ENCODE data around the gene EVL.
A peak's percentile ranks its signal among the peaks of the same experiment; 100 is the strongest.

Gene EVL

DNA sequence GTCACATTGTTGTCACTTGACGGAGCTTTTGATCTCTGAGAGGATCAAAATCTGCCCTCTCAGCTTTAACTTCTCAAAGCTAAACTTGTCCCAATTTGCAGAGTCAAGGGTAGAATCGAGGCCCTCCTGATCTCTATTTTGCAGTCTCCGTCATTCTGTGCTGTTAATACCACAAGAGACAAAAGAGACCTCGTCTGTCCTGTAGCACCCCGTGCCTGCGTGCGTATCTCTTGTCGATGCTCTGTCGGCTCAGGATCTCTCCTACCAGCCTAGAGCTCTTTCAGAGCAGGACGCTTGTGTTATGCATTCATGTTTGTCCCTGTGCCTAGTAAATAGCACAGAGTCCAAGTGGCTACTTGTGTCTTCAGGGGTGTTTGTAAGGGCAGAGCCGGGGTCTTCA is 5.1 kb downstream of the EVL start:
- DNase-seq = no peak
- H3K4me3 ChIP-seq (ENCODE audit: low read depth, low read length) = no peak overlapping the region
- in situ Hi-C loops (cut with HindIII; ENCODE audit: low pct_ligation_motif_present, low sequenced_read_pairs) = no loop called here
- H3K27me3 ChIP-seq (replicated peaks) = no peaks in the 10 kb centered on the region
- TF ChIP-seq, protein P1, sequence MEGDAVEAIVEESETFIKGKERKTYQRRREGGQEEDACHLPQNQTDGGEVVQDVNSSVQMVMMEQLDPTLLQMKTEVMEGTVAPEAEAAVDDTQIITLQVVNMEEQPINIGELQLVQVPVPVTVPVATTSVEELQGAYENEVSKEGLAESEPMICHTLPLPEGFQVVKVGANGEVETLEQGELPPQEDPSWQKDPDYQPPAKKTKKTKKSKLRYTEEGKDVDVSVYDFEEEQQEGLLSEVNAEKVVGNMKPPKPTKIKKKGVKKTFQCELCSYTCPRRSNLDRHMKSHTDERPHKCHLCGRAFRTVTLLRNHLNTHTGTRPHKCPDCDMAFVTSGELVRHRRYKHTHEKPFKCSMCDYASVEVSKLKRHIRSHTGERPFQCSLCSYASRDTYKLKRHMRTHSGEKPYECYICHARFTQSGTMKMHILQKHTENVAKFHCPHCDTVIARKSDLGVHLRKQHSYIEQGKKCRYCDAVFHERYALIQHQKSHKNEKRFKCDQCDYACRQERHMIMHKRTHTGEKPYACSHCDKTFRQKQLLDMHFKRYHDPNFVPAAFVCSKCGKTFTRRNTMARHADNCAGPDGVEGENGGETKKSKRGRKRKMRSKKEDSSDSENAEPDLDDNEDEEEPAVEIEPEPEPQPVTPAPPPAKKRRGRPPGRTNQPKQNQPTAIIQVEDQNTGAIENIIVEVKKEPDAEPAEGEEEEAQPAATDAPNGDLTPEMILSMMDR (IDR thresholded peaks at IDR 0.05; ENCODE audit: low read depth, low read length, missing control alignments) = no peak
- no peaks in the 10 kb centered on the region for H3K36me3 ChIP-seq (replicated peaks)
- no peak overlapping the region for H3K27ac ChIP-seq

DNA sequence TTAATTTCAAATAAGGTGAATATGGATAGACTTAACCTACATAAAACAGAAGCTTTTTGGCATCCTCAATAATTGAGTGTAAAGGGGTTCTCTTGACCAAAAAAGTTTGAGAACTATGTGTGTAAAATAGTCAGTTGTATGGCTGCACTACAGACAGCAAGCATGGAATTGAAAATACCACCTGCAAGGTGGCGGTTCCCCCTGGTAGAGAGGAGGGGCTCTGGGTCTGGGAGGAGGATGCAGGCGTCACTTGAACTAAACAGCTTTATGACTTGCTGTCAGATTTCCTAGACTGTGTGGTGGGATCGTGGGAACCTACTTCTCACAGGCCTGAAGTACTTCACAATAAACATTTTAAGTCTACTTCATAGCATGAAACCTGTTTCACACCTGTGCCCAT is 6.3 kb downstream of the EVL start:
- DNase-seq = no peak
- no peaks in the 10 kb centered on the region for H3K27me3 ChIP-seq (replicated peaks)
- H3K27ac ChIP-seq = no peak overlapping the region
- H3K36me3 ChIP-seq (replicated peaks) = no peaks in the 10 kb centered on the region
- TF ChIP-seq, protein P1 (IDR thresholded peaks at IDR 0.05; ENCODE audit: low read depth, low read length, missing control alignments) = no peak
- no peak overlapping the region for H3K4me3 ChIP-seq (ENCODE audit: low read depth, low read length)
- in situ Hi-C loops (cut with HindIII; ENCODE audit: low pct_ligation_motif_present, low sequenced_read_pairs) = no loop called here

DNA sequence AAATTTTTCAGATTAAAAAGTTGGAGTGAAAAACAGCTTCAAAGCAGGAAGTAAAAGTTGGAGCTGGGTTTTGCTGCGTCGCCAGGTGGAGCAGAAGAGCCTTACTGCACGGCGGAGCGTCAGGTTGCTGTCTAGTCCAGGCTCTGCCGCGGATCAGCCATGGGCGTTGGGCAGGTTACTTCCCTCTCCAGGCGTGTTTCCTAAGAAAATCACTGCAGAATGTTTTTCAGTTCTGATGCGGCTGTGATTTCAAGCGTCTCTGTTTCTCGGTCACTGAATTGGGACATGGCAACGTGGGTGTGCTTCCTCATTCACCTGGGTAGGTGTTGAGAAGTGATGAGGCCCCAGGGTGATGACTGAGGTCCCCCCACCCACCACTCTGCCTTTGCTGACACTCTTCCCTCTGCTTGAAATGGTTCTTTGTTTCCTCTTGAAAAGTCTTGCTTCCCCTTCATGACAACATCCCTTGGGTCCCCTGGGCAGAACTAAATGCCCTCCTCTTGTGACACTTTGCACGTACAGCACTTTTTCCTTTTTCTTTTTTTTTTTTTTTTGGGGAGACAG is 7.6 kb downstream of the EVL start:
- TF ChIP-seq, protein P1 (IDR thresholded peaks at IDR 0.05; ENCODE audit: low read depth, low read length, missing control alignments) = peak; percentile 3
- no peak for DNase-seq
- Histone ChIP-seq H3K27me3 (replicated peaks) (no peaks in the 10 kb centered on the region), H3K36me3 (replicated peaks) (no peaks in the 10 kb centered on the region), H3K4me3 (ENCODE audit: low read depth, low read length) (no peak overlapping the region), H3K27ac (no peak overlapping the region)
- in situ Hi-C loops (cut with HindIII; ENCODE audit: low pct_ligation_motif_present, low sequenced_read_pairs) = no loop called here

DNA sequence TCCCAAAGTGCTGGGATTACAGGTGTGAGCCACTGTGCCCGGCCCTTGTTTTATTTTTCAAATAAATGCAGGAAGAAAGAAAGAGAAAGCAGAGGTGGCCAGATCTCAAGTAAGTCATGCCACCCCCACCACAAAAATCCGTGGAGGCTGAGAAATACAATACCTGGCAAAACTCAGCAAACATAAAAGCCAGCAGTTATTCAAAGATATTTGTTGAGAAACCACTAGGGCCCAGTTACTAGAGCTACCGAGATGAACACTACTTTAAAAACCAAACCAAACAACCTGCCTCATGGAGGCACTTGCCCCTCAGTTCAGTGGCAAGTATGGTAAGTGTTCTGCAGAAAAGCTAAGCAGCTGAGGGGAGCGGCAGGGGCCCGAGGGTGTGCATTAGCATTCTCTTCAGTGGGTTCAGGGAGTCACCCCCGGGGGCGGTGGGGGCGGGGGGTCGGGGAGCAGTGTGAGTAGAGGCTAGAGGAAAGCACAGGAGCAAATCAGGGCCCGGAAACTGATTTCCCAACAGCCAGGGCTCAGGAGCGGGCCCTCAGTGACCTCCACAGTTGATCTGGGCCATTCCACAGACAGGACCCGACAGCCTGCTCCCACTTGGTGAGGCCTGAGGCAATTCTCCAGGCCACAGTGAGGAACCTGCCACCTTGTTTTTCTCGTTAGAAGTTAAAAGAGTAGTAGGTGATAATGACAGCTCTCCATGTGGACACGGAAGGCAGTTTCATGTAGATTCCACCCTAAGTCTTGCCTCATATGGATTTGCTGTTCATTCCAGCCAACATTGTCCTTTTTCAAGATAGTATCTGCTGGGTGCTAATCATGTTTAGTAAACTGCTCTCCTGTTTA is 8.6 kb downstream of the EVL start:
- in situ Hi-C loops (cut with HindIII; ENCODE audit: low pct_ligation_motif_present, low sequenced_read_pairs) = no loop called here
- H3K36me3 ChIP-seq (replicated peaks) = no peaks in the 10 kb centered on the region
- TF ChIP-seq, protein P1 (IDR thresholded peaks at IDR 0.05; ENCODE audit: low read depth, low read length, missing control alignments) = no peak
- no peak overlapping the region for H3K4me3 ChIP-seq (ENCODE audit: low read depth, low read length)
- H3K27ac ChIP-seq = no peak overlapping the region
- no peak for DNase-seq
- no peaks in the 10 kb centered on the region for H3K27me3 ChIP-seq (replicated peaks)

DNA sequence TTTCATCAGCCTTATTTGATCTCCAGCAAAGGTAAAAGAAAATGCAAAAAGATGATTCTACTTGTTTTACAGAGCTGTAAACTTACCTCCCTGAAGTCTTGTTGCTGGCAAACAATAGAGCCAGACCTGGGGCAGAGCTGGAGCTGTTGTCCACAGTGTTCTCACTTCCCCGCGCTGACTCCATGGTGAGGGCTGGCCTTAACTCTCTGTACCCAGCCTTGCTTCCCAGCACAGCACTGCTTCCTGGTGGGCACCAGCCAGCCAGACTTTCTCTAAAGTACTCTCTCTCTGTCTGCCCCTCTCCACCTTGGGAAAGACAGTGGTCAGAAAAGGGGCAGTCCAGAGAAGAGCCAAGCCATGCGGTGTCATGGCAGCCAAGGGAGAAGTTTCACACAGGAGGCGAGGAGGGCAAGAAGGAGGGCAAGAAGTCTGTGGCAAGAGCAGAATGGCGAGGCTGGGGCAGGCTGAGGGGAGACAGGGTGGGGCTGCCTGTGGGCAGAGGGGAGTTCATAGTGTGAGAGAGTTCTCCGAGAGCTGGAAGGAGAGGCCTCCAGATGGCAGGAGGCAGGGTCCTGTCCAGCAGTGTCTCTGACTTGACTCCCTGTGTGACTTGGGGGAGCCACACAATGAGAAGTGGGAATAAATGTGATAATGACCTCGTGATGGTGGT is 9.3 kb downstream of the EVL start:
- TF ChIP-seq, protein P1 (IDR thresholded peaks at IDR 0.05; ENCODE audit: low read depth, low read length, missing control alignments) = no peak
- DNase-seq = no peak
- Histone ChIP-seq H3K27me3 (replicated peaks) (no peaks in the 10 kb centered on the region), H3K4me3 (ENCODE audit: low read depth, low read length) (no peak overlapping the region), H3K27ac (no peak overlapping the region), H3K36me3 (replicated peaks) (no peaks in the 10 kb centered on the region)
- in situ Hi-C loops (cut with HindIII; ENCODE audit: low pct_ligation_motif_present, low sequenced_read_pairs) = no loop called here
